Measurements from ENCODE around the gene ZSWIM4. TPM values are rescaled to one million over a fixed set of nuclear protein-coding genes. Genes with fewer than 3 reads are reported as not detected.

The ZSWIM4 gene
- total RNA-seq, 1 donor, result 9.0 TPM

- no peak overlapping the region for H2AFZ ChIP-seq (ENCODE audit: low read length)
Measured at GRCh38 chr19:13795595-13796300, 505 bp downstream of the ZSWIM4 start.

GRCh38 chr19:13796301-13797057 lies 1.2 kb downstream of the ZSWIM4 start:
- Histone ChIP-seq H3K4me3 (ENCODE audit: insufficient read depth, low read length) (peak overlapping the region; percentile 94), H3K27me3 (ENCODE audit: insufficient read depth, low read length) (no peaks in the 10 kb centered on the region), H2AFZ (ENCODE audit: low read length) (no peak overlapping the region), H3K4me2 (ENCODE audit: insufficient read depth, low read length) (peak overlapping the region; percentile 97), H3K4me1 (ENCODE audit: insufficient read depth, low read length) (peaks cover 38% of the 10 kb centered on the region), H4K20me1 (ENCODE audit: insufficient read depth, low read length) (peaks cover 10% of the 10 kb centered on the region), H3K36me3 (ENCODE audit: insufficient read depth, low read length) (peaks cover 10% of the 10 kb centered on the region), H3K27ac (ENCODE audit: low read depth, low read length) (peak overlapping the region; percentile 96), H3K9me3 (ENCODE audit: low read depth, low read length) (no peaks in the 10 kb centered on the region), H3K79me2 (ENCODE audit: insufficient read depth, low read length) (peaks cover 20% of the 10 kb centered on the region)
- DNase-seq (ENCODE audit: insufficient read length, low spot score, missing footprints), result peak; percentile 98
- TF ChIP-seq CTCF (IDR thresholded peaks at IDR 0.05; ENCODE audit: extremely low read depth, low read depth, low read length), result peak; percentile 43

More at GRCh38 chr19:13795595-13796300, 505 bp downstream of the ZSWIM4 start:
- peaks cover 20% of the 10 kb centered on the region for H3K79me2 ChIP-seq (ENCODE audit: insufficient read depth, low read length)
- H3K9me3 ChIP-seq (ENCODE audit: low read depth, low read length), result no peaks in the 10 kb centered on the region
- peaks cover 2% of the 10 kb centered on the region for H3K36me3 ChIP-seq (ENCODE audit: insufficient read depth, low read length)
- peak; percentile 82 for DNase-seq (ENCODE audit: insufficient read length, low spot score, missing footprints)
- H3K4me2 ChIP-seq (ENCODE audit: insufficient read depth, low read length), result peak overlapping the region; percentile 97
- H3K27ac ChIP-seq (ENCODE audit: low read depth, low read length), result peak overlapping the region; percentile 96
- H3K4me1 ChIP-seq (ENCODE audit: insufficient read depth, low read length), result peaks cover 38% of the 10 kb centered on the region
- TF ChIP-seq CTCF (IDR thresholded peaks at IDR 0.05; ENCODE audit: extremely low read depth, low read depth, low read length), result no peak
- peaks cover 10% of the 10 kb centered on the region for H4K20me1 ChIP-seq (ENCODE audit: insufficient read depth, low read length)
- H3K4me3 ChIP-seq (ENCODE audit: insufficient read depth, low read length), result peak overlapping the region; percentile 94
- no peaks in the 10 kb centered on the region for H3K27me3 ChIP-seq (ENCODE audit: insufficient read depth, low read length)

- Histone ChIP-seq H3K27ac (ENCODE audit: low read depth, low read length) (peak overlapping the region; percentile 96), H3K4me3 (ENCODE audit: insufficient read depth, low read length) (peak overlapping the region; percentile 94), H2AFZ (ENCODE audit: low read length) (no peak overlapping the region), H3K79me2 (ENCODE audit: insufficient read depth, low read length) (peaks cover 20% of the 10 kb centered on the region), H3K9me3 (ENCODE audit: low read depth, low read length) (no peaks in the 10 kb centered on the region), H4K20me1 (ENCODE audit: insufficient read depth, low read length) (peaks cover 10% of the 10 kb centered on the region), H3K36me3 (ENCODE audit: insufficient read depth, low read length) (peaks cover 10% of the 10 kb centered on the region), H3K4me1 (ENCODE audit: insufficient read depth, low read length) (peaks cover 38% of the 10 kb centered on the region), H3K4me2 (ENCODE audit: insufficient read depth, low read length) (peak overlapping the region; percentile 97), H3K27me3 (ENCODE audit: insufficient read depth, low read length) (no peaks in the 10 kb centered on the region)
- no peak for TF ChIP-seq CTCF (IDR thresholded peaks at IDR 0.05; ENCODE audit: extremely low read depth, low read depth, low read length)
- no peak for DNase-seq (ENCODE audit: insufficient read length, low spot score, missing footprints)
Measured at GRCh38 chr19:13797058-13797440, 1.8 kb downstream of the ZSWIM4 start.

- Histone ChIP-seq H4K20me1 (ENCODE audit: insufficient read depth, low read length) (peaks cover 10% of the 10 kb centered on the region), H3K27ac (ENCODE audit: low read depth, low read length) (peak overlapping the region; percentile 96), H3K9me3 (ENCODE audit: low read depth, low read length) (no peaks in the 10 kb centered on the region), H3K27me3 (ENCODE audit: insufficient read depth, low read length) (no peaks in the 10 kb centered on the region), H3K4me3 (ENCODE audit: insufficient read depth, low read length) (no peak overlapping the region), H3K4me2 (ENCODE audit: insufficient read depth, low read length) (peak overlapping the region; percentile 97), H3K4me1 (ENCODE audit: insufficient read depth, low read length) (peaks cover 38% of the 10 kb centered on the region), H3K79me2 (ENCODE audit: insufficient read depth, low read length) (peaks cover 20% of the 10 kb centered on the region), H2AFZ (ENCODE audit: low read length) (no peak overlapping the region), H3K36me3 (ENCODE audit: insufficient read depth, low read length) (peaks cover 12% of the 10 kb centered on the region)
- no peak for TF ChIP-seq CTCF (IDR thresholded peaks at IDR 0.05; ENCODE audit: extremely low read depth, low read depth, low read length)
- peak; percentile 87 for DNase-seq (ENCODE audit: insufficient read length, low spot score, missing footprints)
Measured at GRCh38 chr19:13797870-13798269, 2.6 kb downstream of the ZSWIM4 start.

Data from osteoblast (primary cell).